HG02623 (cell line): ENCODE data around the gene CAMKV.
"Not testable (repeated sequence)": the region's sequence is repeated elsewhere in the genome, so short reads cannot be mapped to it uniquely, and the experiment has no call there.

ENCODE experiments used
- ATAC-seq: cut with Tn5 transposase; IDR thresholded peaks from one replicate; pipeline ENCODE4 v1.9.1; 2021; ENCODE audit warnings: moderate library complexity; ENCODE audit not compliant: unreplicated experiment

The CAMKV gene

DNA sequence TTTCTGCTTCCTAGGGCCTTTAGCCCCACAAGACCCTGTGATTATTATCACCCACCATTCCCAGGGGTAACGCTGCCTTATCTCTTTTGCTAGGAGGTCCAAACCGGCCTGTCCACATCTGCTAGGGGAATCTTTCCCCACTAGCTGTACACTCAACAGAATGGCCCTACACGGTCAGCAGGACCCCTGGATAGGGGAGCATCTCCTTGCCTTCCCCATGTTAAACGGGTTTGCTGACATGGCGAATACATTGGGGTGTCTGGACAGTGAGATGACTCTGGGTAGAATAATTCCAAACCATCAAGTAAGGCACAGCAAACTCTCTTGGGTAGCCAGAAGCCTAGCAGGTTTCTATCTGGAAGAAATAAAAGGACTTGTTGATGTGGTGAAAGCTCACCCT lies 14.0 kb downstream of the CAMKV start:
- ATAC-seq: no peak

DNA sequence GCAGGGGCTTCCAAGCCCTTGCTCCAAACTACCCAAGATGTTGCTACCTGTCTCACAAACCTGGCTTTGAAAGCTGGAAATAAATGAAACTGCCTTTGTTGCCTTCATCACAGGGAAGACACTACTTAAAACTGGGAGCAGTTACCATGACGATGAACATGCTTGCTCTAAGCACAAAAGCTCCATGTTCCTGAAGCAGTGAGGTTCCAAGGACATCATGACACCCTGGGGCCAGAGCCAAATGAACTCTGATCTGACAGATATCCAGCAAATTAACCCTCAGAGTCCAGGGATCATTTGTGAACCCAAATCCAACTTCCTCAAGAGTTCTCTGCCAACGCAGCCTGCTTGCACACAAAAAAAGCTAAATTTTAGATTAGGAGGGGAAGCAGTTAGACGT lies 24.0 kb downstream of the CAMKV start:
- no peak for ATAC-seq

- no peak for ATAC-seq
These were observed 25.1 kb downstream of the CAMKV start for GRCh38 chr3:49844464-49845183.

GRCh38 chr3:49842843-49843517 lies 26.7 kb downstream of the CAMKV start:
- no peak for ATAC-seq

- ATAC-seq: no peak
These were observed 27.9 kb downstream of the CAMKV start for GRCh38 chr3:49841806-49842205.

DNA sequence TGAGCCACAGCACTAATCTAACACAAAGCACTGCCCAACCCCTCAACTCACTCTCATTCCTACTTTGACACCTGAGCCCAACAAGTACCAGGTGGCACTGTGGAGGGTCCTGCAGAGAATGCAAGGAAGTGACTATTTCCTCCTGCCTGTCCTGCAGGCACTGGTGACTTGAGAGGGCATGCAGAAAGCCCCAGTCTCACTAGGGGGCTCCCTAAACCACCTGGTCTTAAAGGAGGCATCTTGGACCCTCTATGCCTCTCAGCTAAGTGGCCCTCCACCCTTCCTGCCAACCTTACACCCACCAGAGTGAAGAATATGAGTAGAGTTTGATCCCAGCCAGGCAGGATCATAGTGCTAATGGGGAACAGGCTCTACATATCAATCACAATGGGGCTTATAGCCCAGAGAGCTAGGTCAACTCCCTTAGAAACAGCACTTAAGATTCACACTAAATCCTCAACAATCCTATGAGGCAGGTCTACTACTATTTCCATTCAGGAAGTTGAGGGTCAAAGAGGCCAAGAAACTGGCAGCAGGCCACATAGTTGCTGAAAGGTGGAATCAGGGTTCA lies 28.5 kb downstream of the CAMKV start:
- ATAC-seq: no peak

GRCh38 chr3:49840388-49840787 lies 29.3 kb downstream of the CAMKV start:
- ATAC-seq: no peak

GRCh38 chr3:49839193-49839809 lies 30.4 kb downstream of the CAMKV start:
- ATAC-seq: no peak

DNA sequence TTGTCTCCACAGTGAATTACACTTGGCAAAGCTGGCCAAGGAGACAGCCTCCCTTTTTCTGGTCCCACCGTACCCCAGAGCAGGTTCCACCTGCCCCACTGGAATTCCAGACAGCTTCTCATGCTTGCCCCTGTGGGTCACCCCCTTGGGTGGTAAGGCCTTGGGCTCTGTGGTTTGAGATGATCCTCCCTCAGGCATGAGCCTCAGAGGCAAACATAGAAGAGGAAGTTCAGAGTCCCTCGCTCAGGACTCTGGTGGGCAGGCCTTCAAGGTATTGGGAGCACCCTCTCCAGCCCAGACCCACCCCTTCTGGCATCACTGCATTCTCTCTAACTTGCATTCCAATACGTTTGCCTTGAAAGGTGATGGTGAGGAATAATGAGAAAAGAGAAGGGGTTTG lies 38.4 kb downstream of the CAMKV start:
- no peak for ATAC-seq

- no peak for ATAC-seq
These were observed 43.7 kb downstream of the CAMKV start for GRCh38 chr3:49826016-49826415.

- ATAC-seq: not testable (repeated sequence)
These were observed 46.6 kb downstream of the CAMKV start for GRCh38 chr3:49823131-49823530.

DNA sequence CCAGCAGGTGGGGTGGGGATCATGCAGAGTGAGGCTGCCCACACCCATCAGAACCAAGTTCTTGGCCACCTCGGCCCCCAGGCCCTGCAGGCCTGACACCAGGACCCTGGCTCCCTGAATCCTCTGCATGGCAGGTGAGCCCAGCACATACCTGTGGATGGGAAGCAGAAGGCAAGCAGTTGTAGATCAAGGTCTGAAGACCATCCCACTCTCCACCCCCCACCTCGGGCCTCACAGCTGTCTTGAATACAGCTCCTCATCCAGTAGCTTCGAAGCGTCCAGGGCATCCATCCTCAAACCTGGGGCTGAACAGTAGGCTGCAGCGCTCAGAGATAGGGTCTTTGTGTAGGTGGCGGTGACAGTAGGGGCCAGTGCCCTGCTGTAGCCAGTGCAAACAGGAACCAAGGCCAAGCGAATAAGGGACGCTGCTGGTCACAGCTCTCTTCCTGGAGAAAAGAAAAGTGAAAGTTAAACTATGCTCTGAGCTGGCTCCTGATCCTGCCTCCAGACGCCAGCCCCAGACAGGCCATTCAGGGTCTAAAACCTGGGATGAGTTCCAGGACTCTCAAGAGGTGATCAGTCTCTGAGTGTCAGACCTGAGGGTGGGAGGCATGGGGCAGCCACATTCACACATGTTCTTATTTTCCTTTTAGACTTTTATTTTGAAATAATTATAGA lies 56.1 kb downstream of the CAMKV start, which contains the start of gene UBA7:
UBA7 (minus strand) TSS at position 457 of the 678 bp plus-strand sequence; CDS start at position 291, 166 bp downstream.
- ATAC-seq: no peak

GRCh38 chr3:49812916-49813496 lies 56.7 kb downstream of the CAMKV start:
- no peak for ATAC-seq
